WERI-Rb-1 (cell line): ENCODE data around the gene USP36.

Experiments
- DNase-seq: peaks from one replicate; pipeline ENCODE4 v3.0.0-alpha.2; 2020
- H3K27ac ChIP-seq: fragments of 250-450 bp; sonication (Bioruptor Pico); 2 replicates; pipeline ENCODE4 v1.5.1; 2020; ENCODE audit warnings: mild to moderate bottlenecking, moderate library complexity
- H3K27me3 ChIP-seq: fragments of 250-450 bp; sonication (Bioruptor Pico); 2 replicates; pipeline ENCODE4 v1.5.1; 2021; ENCODE audit warnings: mild to moderate bottlenecking, low read depth, moderate library complexity; ENCODE audit not compliant: insufficient read depth, severe bottlenecking
- H3K36me3 ChIP-seq: fragments of 250-450 bp; sonication (Bioruptor Pico); 2 replicates; pipeline ENCODE4 v1.5.1; 2020; ENCODE audit warnings: mild to moderate bottlenecking, moderate library complexity
- H3K4me3 ChIP-seq: 2 replicates; pipeline ENCODE4 v1.5.1; 2011; ENCODE audit warnings: low read depth, mild to moderate bottlenecking, control low read depth, low read length
- H3K9me3 ChIP-seq: fragments of 250-450 bp; sonication (Bioruptor Pico); 2 replicates; pipeline ENCODE4 v1.5.1; 2021; ENCODE audit warnings: mild to moderate bottlenecking, moderate library complexity; ENCODE audit not compliant: severe bottlenecking
- CTCF ChIP-seq: IDR thresholded peaks from 2 replicates; pipeline ENCODE4 v1.5.1; 2011; ENCODE audit warnings: low read depth, mild to moderate bottlenecking, control low read depth, inconsistent platforms, low read length

Gene USP36

GRCh38 chr17:78815696-78816095, 24.9 kb downstream of the USP36 start:
- no peak for DNase-seq
- no peak overlapping the region for H3K27ac ChIP-seq
- H3K27me3 ChIP-seq: no peaks in the 10 kb centered on the region
- no peaks in the 10 kb centered on the region for H3K9me3 ChIP-seq
- no peak for TF ChIP-seq CTCF
- H3K4me3 ChIP-seq: no peak overlapping the region
- H3K36me3 ChIP-seq: peaks cover 97% of the 10 kb centered on the region

GRCh38 chr17:78812855-78813254, 27.8 kb downstream of the USP36 start:
- H3K27ac ChIP-seq: no peak overlapping the region
- H3K36me3 ChIP-seq: peaks cover 97% of the 10 kb centered on the region
- no peaks in the 10 kb centered on the region for H3K27me3 ChIP-seq
- no peak overlapping the region for H3K4me3 ChIP-seq
- no peak for TF ChIP-seq CTCF
- DNase-seq: no peak
- no peaks in the 10 kb centered on the region for H3K9me3 ChIP-seq

- no peak for TF ChIP-seq CTCF
- no peaks in the 10 kb centered on the region for H3K9me3 ChIP-seq
- no peaks in the 10 kb centered on the region for H3K27me3 ChIP-seq
- DNase-seq: no peak
- peaks cover 94% of the 10 kb centered on the region for H3K36me3 ChIP-seq
- H3K27ac ChIP-seq: no peak overlapping the region
- no peak overlapping the region for H3K4me3 ChIP-seq
These were observed 32.5 kb downstream of the USP36 start for GRCh38 chr17:78808163-78808562.

- Histone ChIP-seq H3K27ac (no peak overlapping the region), H3K36me3 (peaks cover 92% of the 10 kb centered on the region), H3K9me3 (no peaks in the 10 kb centered on the region), H3K4me3 (no peak overlapping the region), H3K27me3 (no peaks in the 10 kb centered on the region)
- no peak for TF ChIP-seq CTCF
- no peak for DNase-seq
These were observed 34.2 kb downstream of the USP36 start for GRCh38 chr17:78806451-78806850.

- no peaks in the 10 kb centered on the region for H3K9me3 ChIP-seq
- no peak for DNase-seq
- TF ChIP-seq CTCF: no peak
- no peak overlapping the region for H3K27ac ChIP-seq
- no peaks in the 10 kb centered on the region for H3K27me3 ChIP-seq
- peaks cover 89% of the 10 kb centered on the region for H3K36me3 ChIP-seq
- H3K4me3 ChIP-seq: no peak overlapping the region
These were observed 35.3 kb downstream of the USP36 start for GRCh38 chr17:78805301-78805700.

GRCh38 chr17:78804777-78805176, 35.8 kb downstream of the USP36 start:
- no peaks in the 10 kb centered on the region for H3K9me3 ChIP-seq
- DNase-seq: no peak
- no peak overlapping the region for H3K4me3 ChIP-seq
- TF ChIP-seq CTCF: no peak
- no peaks in the 10 kb centered on the region for H3K27me3 ChIP-seq
- peaks cover 86% of the 10 kb centered on the region for H3K36me3 ChIP-seq
- H3K27ac ChIP-seq: no peak overlapping the region
